Hepatocyte (in vitro differentiated cells): ENCODE data around the gene ST8SIA6. TPM values are rescaled to one million over a fixed set of nuclear protein-coding genes. Genes with fewer than 3 reads are reported as not detected.

Experiments used
- DNase-seq: peaks from one replicate; pipeline ENCODE4 v3.0.0-alpha.2; 2016; ENCODE audit warnings: low spot score
- H2AFZ ChIP-seq: fragments of 200-600 bp; sonication (generic); 2 replicates; pipeline ENCODE4 v1.6.0; 2016; ENCODE audit warnings: antibody characterized with exemption, mild to moderate bottlenecking
- H3K27ac ChIP-seq: fragments of 200-600 bp; sonication (generic); 2 replicates; pipeline ENCODE4 v1.5.1; 2016; ENCODE audit warnings: mild to moderate bottlenecking
- H3K27me3 ChIP-seq: fragments of 200-600 bp; sonication (generic); 2 replicates; pipeline ENCODE4 v1.6.1; 2016
- H3K36me3 ChIP-seq: fragments of 200-600 bp; sonication (generic); replicated peaks from 2 replicates; pipeline ENCODE4 v1.5.1; 2016; ENCODE audit warnings: low read depth; ENCODE audit not compliant: insufficient read depth
- H3K4me1 ChIP-seq: fragments of 200-600 bp; sonication (generic); 2 replicates; pipeline ENCODE4 v1.5.1; 2016; ENCODE audit warnings: mild to moderate bottlenecking, moderate library complexity; ENCODE audit not compliant: insufficient read depth
- H3K4me2 ChIP-seq: fragments of 200-600 bp; sonication (generic); 2 replicates; pipeline ENCODE4 v1.6.0; 2016
- H3K4me3 ChIP-seq: fragments of 200-600 bp; sonication (generic); 2 replicates; pipeline ENCODE4 v1.5.1; 2016; ENCODE audit warnings: mild to moderate bottlenecking
- H3K79me2 ChIP-seq: fragments of 200-600 bp; sonication (generic); 2 replicates; pipeline ENCODE4 v1.6.0; 2017; ENCODE audit warnings: mild to moderate bottlenecking
- H3K9me2 ChIP-seq: fragments of 200-600 bp; sonication (generic); replicated peaks from 2 replicates; pipeline ENCODE4 v1.6.0; 2017; ENCODE audit warnings: mild to moderate bottlenecking; ENCODE audit not compliant: insufficient read depth
- H3K9me3 ChIP-seq: fragments of 200-600 bp; sonication (generic); 2 replicates; pipeline ENCODE4 v1.5.1; 2016; ENCODE audit warnings: low read depth, mild to moderate bottlenecking
- H4K20me1 ChIP-seq: fragments of 200-600 bp; sonication (generic); 2 replicates; pipeline ENCODE4 v1.6.0; 2016; ENCODE audit warnings: mild to moderate bottlenecking; ENCODE audit not compliant: insufficient read depth, poor library complexity, severe bottlenecking
- EZH2 ChIP-seq: fragments of 200-600 bp; sonication (generic); IDR thresholded peaks from 2 replicates; pipeline ENCODE4 v1.6.1; 2016; ENCODE audit warnings: antibody characterized with exemption, mild to moderate bottlenecking, borderline replicate concordance
- EZH2phosphoT487 ChIP-seq: fragments of 200-600 bp; sonication (generic); IDR thresholded peaks from one replicate; pipeline ENCODE4 v1.6.1; 2018; ENCODE audit warnings: antibody characterized with exemption, mild to moderate bottlenecking, low read depth, moderate library complexity; ENCODE audit not compliant: unreplicated experiment, severe bottlenecking
- WGBS: methylation state at CpG from one replicate; pipeline ENCODE4 v1.1.6; 2016; ENCODE audit warnings: low lambda C conversion rate; ENCODE audit errors: missing lambda C conversion rate; 5-methylcytosine and 5-hydroxymethylcytosine counted together
- polyA plus RNA-seq: library from polyadenylated mRNA; unstranded; fragments of >200 nt; fragmentation: Nextera tagmentation; extraction: Ambion mirVana; gene quantifications from 2 replicates; pipeline ENCODE4 v1.2.1, GENCODE V29; 2016
- total RNA-seq: library from RNA; depleted of rRNA; stranded (reverse); fragments of >200 nt; gene quantifications from 2 replicates; pipeline ENCODE4 v1.2.3, GENCODE V29; 2014
- TF ChIP-seq, protein P1 (sequence below): fragments of 200-600 bp; sonication (generic); IDR thresholded peaks from 2 replicates; pipeline ENCODE4 v1.5.1; 2016; ENCODE audit warnings: antibody characterized with exemption, mild to moderate bottlenecking; ENCODE audit not compliant: poor library complexity

ST8SIA6 gene
- total and polyA plus RNA-seq, 2 experiments from 2014 or later: 0.10 TPM; not detected in 1

DNA sequence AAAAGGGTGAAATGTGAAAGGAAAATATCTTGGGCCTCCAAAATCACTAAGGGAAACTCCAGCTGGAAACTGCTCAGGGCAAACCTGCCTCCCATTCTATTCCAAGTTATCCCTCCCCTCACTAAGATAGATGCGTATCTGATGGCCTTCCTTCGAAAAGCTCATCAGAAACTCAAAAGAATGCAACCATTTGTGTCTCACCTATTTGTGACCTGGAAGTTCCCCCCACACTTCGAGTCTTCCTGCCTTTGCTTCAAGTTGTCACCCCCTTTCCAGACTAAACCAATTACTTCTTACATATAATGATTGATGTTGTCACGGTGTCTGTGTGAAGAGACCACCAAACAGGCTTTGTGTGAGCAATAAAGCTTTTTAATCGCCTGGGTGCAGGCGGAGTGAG is 69.3 kb downstream of the ST8SIA6 start:
- Histone ChIP-seq H3K27ac (no peak overlapping the region), H3K36me3 (no peaks in the 10 kb centered on the region), H3K9me3 (no peaks in the 10 kb centered on the region), H3K4me1 (peaks cover 7% of the 10 kb centered on the region), H2AFZ (no peak overlapping the region), H3K9me2 (no peaks in the 10 kb centered on the region), H3K27me3 (no peaks in the 10 kb centered on the region), H3K79me2 (no peaks in the 10 kb centered on the region), H3K4me2 (no peak overlapping the region), H4K20me1 (no peaks in the 10 kb centered on the region), H3K4me3 (no peak overlapping the region)
- no peak for DNase-seq
- WGBS: 79% methylated on average over 6 of the region's 6 CpGs
- TF ChIP-seq EZH2 (no peak), EZH2phosphoT487 (no peak)
- TF ChIP-seq, protein P1, sequence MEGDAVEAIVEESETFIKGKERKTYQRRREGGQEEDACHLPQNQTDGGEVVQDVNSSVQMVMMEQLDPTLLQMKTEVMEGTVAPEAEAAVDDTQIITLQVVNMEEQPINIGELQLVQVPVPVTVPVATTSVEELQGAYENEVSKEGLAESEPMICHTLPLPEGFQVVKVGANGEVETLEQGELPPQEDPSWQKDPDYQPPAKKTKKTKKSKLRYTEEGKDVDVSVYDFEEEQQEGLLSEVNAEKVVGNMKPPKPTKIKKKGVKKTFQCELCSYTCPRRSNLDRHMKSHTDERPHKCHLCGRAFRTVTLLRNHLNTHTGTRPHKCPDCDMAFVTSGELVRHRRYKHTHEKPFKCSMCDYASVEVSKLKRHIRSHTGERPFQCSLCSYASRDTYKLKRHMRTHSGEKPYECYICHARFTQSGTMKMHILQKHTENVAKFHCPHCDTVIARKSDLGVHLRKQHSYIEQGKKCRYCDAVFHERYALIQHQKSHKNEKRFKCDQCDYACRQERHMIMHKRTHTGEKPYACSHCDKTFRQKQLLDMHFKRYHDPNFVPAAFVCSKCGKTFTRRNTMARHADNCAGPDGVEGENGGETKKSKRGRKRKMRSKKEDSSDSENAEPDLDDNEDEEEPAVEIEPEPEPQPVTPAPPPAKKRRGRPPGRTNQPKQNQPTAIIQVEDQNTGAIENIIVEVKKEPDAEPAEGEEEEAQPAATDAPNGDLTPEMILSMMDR: no peak

DNA sequence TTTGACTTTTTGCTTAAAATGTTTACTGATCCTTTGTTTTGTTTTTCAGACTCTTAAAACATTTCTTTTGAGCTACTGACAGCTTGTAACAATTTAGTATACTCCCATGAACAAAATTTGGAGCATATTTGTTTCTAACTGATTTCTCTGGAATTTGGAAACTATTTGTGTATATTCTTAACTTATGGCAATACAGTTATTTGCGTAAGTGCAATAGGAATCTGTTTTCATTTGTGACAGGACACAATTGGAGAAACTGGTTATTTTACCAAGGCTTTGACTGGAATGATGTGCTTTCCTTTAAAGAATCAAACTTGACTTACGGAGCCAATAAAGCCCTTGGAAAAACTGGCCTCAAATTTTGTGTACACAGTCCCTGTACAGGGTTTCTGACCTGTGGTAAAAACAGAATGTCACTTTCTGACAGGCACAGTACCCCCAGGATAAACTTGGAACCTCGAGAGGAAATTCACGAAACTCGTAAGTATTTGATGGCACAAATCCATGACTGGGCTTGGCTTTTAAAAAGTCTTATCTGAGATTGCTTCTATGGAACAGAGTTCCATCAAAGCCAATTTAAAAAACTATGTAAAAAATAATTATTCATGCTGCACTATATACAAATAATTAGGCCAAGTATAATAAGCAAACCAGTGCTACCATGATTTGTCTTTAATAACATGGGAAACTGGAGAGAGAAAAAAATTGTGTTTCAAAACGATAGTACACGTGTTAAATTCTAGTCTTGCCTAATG is 70.4 kb downstream of the ST8SIA6 start:
- Histone ChIP-seq H3K4me2 (peak overlapping the region; percentile 7), H3K36me3 (no peaks in the 10 kb centered on the region), H3K4me3 (no peak overlapping the region), H3K4me1 (peaks cover 6% of the 10 kb centered on the region), H3K27me3 (no peaks in the 10 kb centered on the region), H3K27ac (no peak overlapping the region), H3K79me2 (no peaks in the 10 kb centered on the region), H4K20me1 (no peaks in the 10 kb centered on the region), H2AFZ (no peak overlapping the region), H3K9me2 (no peaks in the 10 kb centered on the region), H3K9me3 (no peaks in the 10 kb centered on the region)
- TF ChIP-seq EZH2: no peak
- TF ChIP-seq, protein P1: no peak
- TF ChIP-seq EZH2phosphoT487: no peak
- WGBS: 49% methylated on average over 7 of the region's 7 CpGs
- no peak for DNase-seq

DNA sequence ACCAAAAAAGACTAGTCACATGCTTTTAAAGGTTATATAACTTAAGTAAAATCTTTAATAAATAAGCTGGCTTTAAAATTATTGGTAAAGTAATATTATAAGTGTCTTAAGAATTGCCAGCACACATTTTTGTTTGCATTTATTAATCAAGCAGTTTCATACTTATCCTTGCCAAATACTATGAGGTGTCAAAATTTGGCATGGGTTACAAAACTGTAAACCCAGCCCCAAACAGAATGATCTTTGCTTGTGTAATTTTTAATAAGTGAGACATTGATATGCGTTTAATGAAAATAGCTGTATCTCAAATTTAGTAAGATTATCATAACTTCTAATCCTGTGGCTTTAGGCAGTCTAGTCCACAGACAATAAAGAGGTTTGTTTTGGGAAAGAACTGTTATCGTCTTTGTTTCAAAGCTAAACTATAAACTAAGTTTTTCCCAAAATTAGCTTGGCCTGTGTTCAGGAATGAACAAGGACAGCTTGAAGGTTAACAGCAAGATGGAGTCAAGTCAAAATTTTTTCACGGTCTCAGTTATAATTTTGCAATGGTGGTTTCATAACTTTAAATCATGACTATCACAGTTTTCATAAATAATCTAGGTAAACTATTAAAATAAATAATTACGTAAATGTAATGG is 72.8 kb downstream of the ST8SIA6 start:
- DNase-seq: no peak
- no peak overlapping the region for H3K4me3 ChIP-seq
- WGBS: 80% methylated on average over 4 of the region's 4 CpGs
- H3K27ac ChIP-seq: no peak overlapping the region
- H3K36me3 ChIP-seq: no peaks in the 10 kb centered on the region
- no peaks in the 10 kb centered on the region for H3K4me1 ChIP-seq
- H3K79me2 ChIP-seq: no peaks in the 10 kb centered on the region
- no peak for TF ChIP-seq EZH2phosphoT487
- TF ChIP-seq, protein P1: no peak
- no peak for TF ChIP-seq EZH2
- H3K9me3 ChIP-seq: no peaks in the 10 kb centered on the region
- H2AFZ ChIP-seq: no peak overlapping the region
- H3K9me2 ChIP-seq: no peaks in the 10 kb centered on the region
- no peaks in the 10 kb centered on the region for H3K27me3 ChIP-seq
- H4K20me1 ChIP-seq: no peaks in the 10 kb centered on the region
- H3K4me2 ChIP-seq: no peak overlapping the region
